NCI-H1694 (cell line): ENCODE measurements around the gene SMS.

ENCODE experiments used
- DNase-seq: peaks from one replicate; lab custom pipeline; 2025; lab: John Stamatoyannopoulos, UW

SMS gene

GRCh38 chrX:22040184-22040583 lies 99.7 kb downstream of the SMS start:
- no peak for DNase-seq

- no peak for DNase-seq
Observed at GRCh38 chrX:22041907-22042530, 101.5 kb downstream of the SMS start.

- DNase-seq: no peak
Observed at GRCh38 chrX:22043872-22044271, 103.4 kb downstream of the SMS start.
